Mucosa of descending colon (tissue), 3 donors: ENCODE results near the gene FAM193B. TPM values are rescaled to one million over a fixed set of nuclear protein-coding genes. Genes with fewer than 3 reads are reported as not detected.
"Not testable (repeated sequence)": the region's sequence is repeated elsewhere in the genome, so short reads cannot be mapped to it uniquely, and the experiment has no call there.

Experiments
- ATAC-seq: fragments of 200-7000 bp; cut with Tn5 transposase; one replicate; pipeline ENCODE4 v1.9.1; 2020; ENCODE audit warnings: mild to moderate bottlenecking, moderate library complexity
- DNase-seq, 3 donors: peaks; one replicate each; pipeline ENCODE4 v3.0.0-alpha.2; 2020
- H3K36me3 ChIP-seq: fragments of 200-600 bp; one replicate; pipeline ENCODE4 v1.8.0; 2021; ENCODE audit warnings: low read depth, mild to moderate bottlenecking
- H3K4me1 ChIP-seq: fragments of 200-600 bp; one replicate; pipeline ENCODE4 v1.8.0; 2021; ENCODE audit warnings: low read depth, mild to moderate bottlenecking
- H3K4me3 ChIP-seq: fragments of 200-600 bp; one replicate; pipeline ENCODE4 v1.8.0; 2021; ENCODE audit warnings: mild to moderate bottlenecking
- H3K9me3 ChIP-seq: fragments of 200-600 bp; one replicate; pipeline ENCODE4 v1.8.0; 2021; ENCODE audit warnings: mild to moderate bottlenecking
- CTCF ChIP-seq: fragments of 200-600 bp; IDR thresholded peaks from one replicate; pipeline ENCODE4 v1.8.0; 2022; ENCODE audit warnings: antibody characterized with exemption, mild to moderate bottlenecking
- intact Hi-C, 2 donors: fragments of 100-400 bp; cut with DNase I in 1 of 2; cut with micrococcal nuclease in 1 of 2; formaldehyde crosslinking; loops; one replicate each; pipeline versions ENCODE4 v1.11.0 to v1.11.1; 2022; cut with DNase I, micrococcal nuclease
- total RNA-seq, 3 donors: library from RNA; stranded (reverse); fragmentation: NEBNext Ultra II Directional in 2 of 3; extraction: Animal tissue kit (Norgen Biotek cat#: 25700) in 2 of 3; gene quantifications; one replicate each; pipeline versions ENCODE4 v1.2.1 to v1.2.4, GENCODE V29; 2021 to 2023
- donor health status: DM: no; HTN: no; CAD: no; lungs with moderate emphysema.
- donor health status: DM: no; HTN: no; CAD: no.
- donor health status: DM: no; HTN: yes; CAD: no.

FAM193B gene
- total RNA-seq, 3 donors from 2014 or later = 57.7 to 83.9 (median 75.2) TPM

GRCh38 chr5:177537389-177538361, 16.7 kb downstream of the FAM193B start:
- H3K4me1 ChIP-seq = no peaks in the 10 kb centered on the region
- intact Hi-C loops = no loop called here
- no peak for TF ChIP-seq CTCF
- DNase-seq = peak in 1 of 3 donors; percentile 29
- no peaks in the 10 kb centered on the region for H3K9me3 ChIP-seq
- ATAC-seq = peak; percentile 86
- no peaks in the 10 kb centered on the region for H3K36me3 ChIP-seq
- H3K4me3 ChIP-seq = no peak overlapping the region

GRCh38 chr5:177536386-177536785, 18.0 kb downstream of the FAM193B start:
- Histone ChIP-seq H3K36me3 (no peaks in the 10 kb centered on the region), H3K9me3 (no peaks in the 10 kb centered on the region), H3K4me3 (no peak overlapping the region), H3K4me1 (no peaks in the 10 kb centered on the region)
- intact Hi-C loops = no loop called here
- no peak for TF ChIP-seq CTCF
- no peak for ATAC-seq
- DNase-seq = no peak

GRCh38 chr5:177535125-177535524, 19.2 kb downstream of the FAM193B start:
- ATAC-seq (no peak), DNase-seq (no peak)
- H3K4me3 ChIP-seq = no peak overlapping the region
- no peaks in the 10 kb centered on the region for H3K36me3 ChIP-seq
- H3K4me1 ChIP-seq = no peaks in the 10 kb centered on the region
- no peak for TF ChIP-seq CTCF
- intact Hi-C loops = no loop called here
- H3K9me3 ChIP-seq = no peaks in the 10 kb centered on the region

- intact Hi-C loops, H3K9me3 ChIP-seq, DNase-seq, ATAC-seq, H3K36me3 ChIP-seq, H3K4me3 ChIP-seq, H3K4me1 ChIP-seq: not testable (repeated sequence)
Measured at GRCh38 chr5:177534433-177534832, 19.9 kb downstream of the FAM193B start.

- Histone ChIP-seq H3K9me3 (no peaks in the 10 kb centered on the region), H3K4me1 (no peaks in the 10 kb centered on the region), H3K4me3 (no peak overlapping the region), H3K36me3 (no peaks in the 10 kb centered on the region)
- TF ChIP-seq CTCF = no peak
- intact Hi-C loops = no loop called here
- ATAC-seq (no peak), DNase-seq (no peak)
Measured at GRCh38 chr5:177531209-177531940, 23.0 kb downstream of the FAM193B start.

GRCh38 chr5:177530638-177531037, 23.7 kb downstream of the FAM193B start:
- Histone ChIP-seq H3K36me3 (no peaks in the 10 kb centered on the region), H3K4me1 (no peaks in the 10 kb centered on the region), H3K4me3 (no peak overlapping the region), H3K9me3 (no peaks in the 10 kb centered on the region)
- intact Hi-C loops = no loop called here
- no peak for TF ChIP-seq CTCF
- DNase-seq = no peak
- ATAC-seq = no peak
